Measurements from ENCODE around the gene GABPB2. TPM values are rescaled to one million over a fixed set of nuclear protein-coding genes. Genes with fewer than 3 reads are reported as not detected.

The GABPB2 gene
- total RNA-seq (10 to 100 TPM; 43.1 to 45.3 TPM), polyA plus RNA-seq (ENCODE audit: insufficient read depth, low read depth, low replicate concordance) (50.2 TPM)
- long read RNA-seq, donor 1 = 0 reads
- long read RNA-seq, donor 2, full-length matches to known transcripts = 1 of 1 reads
- long read RNA-seq, donor 2, partial matches to known transcripts = 0 of 1 reads
- long read RNA-seq, donor 2, other reads (novel, unspliced or antisense) = 0 of 1 reads

DNA sequence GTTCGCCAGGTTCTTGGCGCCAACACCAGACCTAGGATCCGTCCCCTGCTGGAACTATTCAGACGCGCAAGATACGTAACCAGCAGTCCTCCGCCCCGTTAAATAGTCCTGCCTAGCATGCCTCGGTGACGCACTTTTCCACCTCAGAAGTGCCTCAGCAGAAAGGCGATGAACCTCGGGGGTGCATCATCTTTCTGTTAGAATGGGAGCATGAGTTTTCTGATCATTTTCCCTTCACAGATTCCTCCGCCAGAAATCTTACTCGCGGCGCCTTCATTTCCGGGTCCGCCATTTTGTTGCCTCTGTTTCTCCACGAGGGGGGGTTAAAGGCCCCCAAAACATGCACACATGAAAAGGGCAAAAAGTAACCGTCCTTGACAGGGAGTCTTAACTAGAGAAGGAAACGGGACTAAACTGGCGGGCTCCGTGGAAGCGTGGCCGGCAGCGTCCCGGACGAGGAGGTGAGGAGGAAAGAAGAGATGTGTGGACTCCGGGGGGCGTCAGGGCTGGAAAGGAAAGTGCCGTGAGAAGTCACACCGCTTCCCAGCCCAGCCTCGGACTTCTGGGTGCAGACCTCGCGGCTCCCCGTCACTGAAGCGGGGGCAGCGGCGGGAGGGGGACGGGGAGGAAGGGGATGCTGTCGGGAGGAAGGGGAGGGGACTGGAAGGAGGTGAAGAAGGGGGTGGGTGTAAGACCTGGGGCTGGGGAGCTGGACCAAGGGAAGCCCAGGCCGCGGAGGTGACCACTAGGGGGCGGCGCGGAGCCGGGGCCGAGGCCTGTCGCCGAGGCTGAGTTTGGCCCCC lies at the start of gene GABPB2:
GABPB2 (plus strand) TSS at position 288 of the 803 bp plus-strand sequence. CDS start 17,429 bp downstream, outside the sequence.
- Histone ChIP-seq H3K4me3 (peak within 1 kb of the TSS; percentile 90 to 92), H3K9me3 (no peaks in the 10 kb centered on the region), H3K36me3 (ENCODE audit: low read depth, missing control alignments) (no peaks in the 10 kb centered on the region), H3K27ac (peak within 1 kb of the TSS; percentile 100), H3K4me1 (peaks cover 7% of the 10 kb centered on the region), H3K27me3 (no peaks in the 10 kb centered on the region)
- TF ChIP-seq, protein P1, sequence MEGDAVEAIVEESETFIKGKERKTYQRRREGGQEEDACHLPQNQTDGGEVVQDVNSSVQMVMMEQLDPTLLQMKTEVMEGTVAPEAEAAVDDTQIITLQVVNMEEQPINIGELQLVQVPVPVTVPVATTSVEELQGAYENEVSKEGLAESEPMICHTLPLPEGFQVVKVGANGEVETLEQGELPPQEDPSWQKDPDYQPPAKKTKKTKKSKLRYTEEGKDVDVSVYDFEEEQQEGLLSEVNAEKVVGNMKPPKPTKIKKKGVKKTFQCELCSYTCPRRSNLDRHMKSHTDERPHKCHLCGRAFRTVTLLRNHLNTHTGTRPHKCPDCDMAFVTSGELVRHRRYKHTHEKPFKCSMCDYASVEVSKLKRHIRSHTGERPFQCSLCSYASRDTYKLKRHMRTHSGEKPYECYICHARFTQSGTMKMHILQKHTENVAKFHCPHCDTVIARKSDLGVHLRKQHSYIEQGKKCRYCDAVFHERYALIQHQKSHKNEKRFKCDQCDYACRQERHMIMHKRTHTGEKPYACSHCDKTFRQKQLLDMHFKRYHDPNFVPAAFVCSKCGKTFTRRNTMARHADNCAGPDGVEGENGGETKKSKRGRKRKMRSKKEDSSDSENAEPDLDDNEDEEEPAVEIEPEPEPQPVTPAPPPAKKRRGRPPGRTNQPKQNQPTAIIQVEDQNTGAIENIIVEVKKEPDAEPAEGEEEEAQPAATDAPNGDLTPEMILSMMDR (IDR thresholded peaks at IDR 0.05) = peak; percentile 82 to 93 (median 83)
- no peak for TF ChIP-seq POLR2A (IDR thresholded peaks at IDR 0.05)
- peak; percentile 96 for DNase-seq
- intact Hi-C loops (cut with DNase I; ENCODE audit: low total_unique reads) = no loop called here
- WGBS, 2 donors = 1% methylated on average over 46 to 50 of the region's 50 CpGs

DNA sequence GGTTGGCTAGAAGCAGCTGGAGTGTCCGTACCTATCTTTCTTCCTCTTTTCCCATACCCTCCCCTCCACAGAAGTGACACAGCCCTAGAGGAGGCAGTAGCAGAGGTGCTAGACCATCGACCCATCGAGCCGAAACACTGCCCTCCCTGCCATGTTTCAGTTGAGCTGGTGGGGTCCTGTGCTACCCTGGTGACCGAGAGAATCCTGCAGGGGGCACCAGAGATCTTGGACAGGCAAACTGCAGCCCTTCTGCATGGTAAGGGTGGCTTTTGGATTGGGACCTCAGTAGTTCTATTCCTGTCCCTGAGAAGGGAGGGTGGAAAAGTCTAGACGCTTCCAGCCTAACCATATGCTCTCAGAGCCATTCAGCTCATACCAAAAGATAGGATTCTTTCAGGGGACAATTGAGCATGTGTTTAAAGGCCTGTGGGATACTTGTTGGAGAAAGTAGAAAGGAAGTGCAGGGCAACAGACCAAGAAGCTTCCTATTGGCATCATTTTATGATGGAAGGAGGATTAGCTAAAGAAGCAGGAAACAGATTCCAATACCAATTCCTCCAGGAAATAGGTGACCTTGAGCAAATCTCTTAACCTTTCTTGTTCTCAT lies 45.9 kb upstream of the GABPB2 start:
- Histone ChIP-seq H3K9me3 (no peaks in the 10 kb centered on the region), H3K27me3 (no peaks in the 10 kb centered on the region), H3K27ac (no peak overlapping the region), H3K4me1 (peaks cover 5% of the 10 kb centered on the region), H3K36me3 (ENCODE audit: low read depth, missing control alignments) (no peaks in the 10 kb centered on the region), H3K4me3 (no peak overlapping the region)
- TF ChIP-seq, protein P1 (IDR thresholded peaks at IDR 0.05) = peak; percentile 38 to 60 (median 41)
- TF ChIP-seq POLR2A (IDR thresholded peaks at IDR 0.05) = no peak
- DNase-seq = peak; percentile 88
- 41 to 49% methylated on average over 6 of the region's 6 CpGs for WGBS, 2 donors
- intact Hi-C loops (cut with DNase I; ENCODE audit: low total_unique reads) = no loop called here

DNA sequence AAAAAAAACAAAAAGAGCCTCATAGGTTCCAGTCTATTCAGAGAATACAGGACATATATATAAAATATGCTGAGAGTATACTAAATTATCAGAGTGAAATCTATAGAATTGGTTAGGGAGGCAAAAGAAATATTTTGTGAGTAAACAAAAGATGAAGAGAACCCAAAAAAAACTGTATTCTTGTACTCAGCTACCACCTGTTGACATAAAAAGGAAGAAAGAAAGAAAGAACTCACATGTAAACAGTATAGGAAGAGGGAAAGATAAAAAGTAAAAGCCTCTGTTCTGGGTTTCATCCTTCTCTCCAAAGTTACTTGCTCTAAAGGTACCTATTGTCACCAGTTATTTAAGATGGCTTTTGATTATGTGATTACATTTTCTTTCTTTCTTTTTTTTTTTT lies 44.1 kb upstream of the GABPB2 start:
- intact Hi-C loops (cut with DNase I; ENCODE audit: low total_unique reads) = no loop called here
- H3K27me3 ChIP-seq = no peaks in the 10 kb centered on the region
- TF ChIP-seq POLR2A (IDR thresholded peaks at IDR 0.05) = no peak
- TF ChIP-seq, protein P1 (IDR thresholded peaks at IDR 0.05) = no peak
- no peaks in the 10 kb centered on the region for H3K36me3 ChIP-seq (ENCODE audit: low read depth, missing control alignments)
- DNase-seq = no peak
- peaks cover 5% of the 10 kb centered on the region for H3K4me1 ChIP-seq
- H3K9me3 ChIP-seq = no peaks in the 10 kb centered on the region
- H3K27ac ChIP-seq = no peak overlapping the region
- no peak overlapping the region for H3K4me3 ChIP-seq

DNA sequence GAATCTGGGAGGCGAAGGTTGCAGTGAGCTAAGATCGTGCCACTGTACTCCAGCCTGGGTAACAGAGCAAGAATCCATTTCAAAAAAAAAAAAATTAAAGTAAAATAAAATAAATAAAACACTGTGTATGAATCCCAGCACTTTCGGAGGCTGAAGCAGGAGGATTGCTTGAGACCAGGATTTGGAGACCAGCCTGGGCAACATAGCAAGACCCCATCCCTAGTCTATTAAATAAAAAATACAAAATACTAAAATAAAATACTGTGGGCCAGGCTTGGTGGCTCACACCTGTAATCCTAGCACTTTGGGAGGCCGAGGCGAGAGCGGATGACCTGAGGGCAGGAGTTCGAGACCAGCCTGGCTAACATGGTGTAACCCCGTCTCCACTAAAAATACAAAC lies 38.4 kb upstream of the GABPB2 start:
- WGBS, 2 donors = 97 to 98% methylated on average over 8 of the region's 8 CpGs
- Histone ChIP-seq H3K9me3 (no peaks in the 10 kb centered on the region), H3K27ac (no peak overlapping the region), H3K27me3 (no peaks in the 10 kb centered on the region), H3K4me3 (no peak overlapping the region), H3K36me3 (ENCODE audit: low read depth, missing control alignments) (no peaks in the 10 kb centered on the region), H3K4me1 (no peaks in the 10 kb centered on the region)
- intact Hi-C loops (cut with DNase I; ENCODE audit: low total_unique reads) = no loop called here
- DNase-seq = no peak
- TF ChIP-seq, protein P1 (IDR thresholded peaks at IDR 0.05) = no peak
- TF ChIP-seq POLR2A (IDR thresholded peaks at IDR 0.05) = no peak
